ENCODE data around the gene TTC3. TPM values are rescaled to one million over a fixed set of nuclear protein-coding genes. Genes with fewer than 3 reads are reported as not detected.
A peak's percentile ranks its signal among the peaks of the same experiment; 100 is the strongest.
"Not testable (repeated sequence)": the region's sequence is repeated elsewhere in the genome, so short reads cannot be mapped to it uniquely, and the experiment has no call there.

TTC3 gene
- total and polyA plus RNA-seq, 2 donors (not counting 1 experiment from before 2014, with no cell fraction given): 42.0 to 163 TPM

DNA sequence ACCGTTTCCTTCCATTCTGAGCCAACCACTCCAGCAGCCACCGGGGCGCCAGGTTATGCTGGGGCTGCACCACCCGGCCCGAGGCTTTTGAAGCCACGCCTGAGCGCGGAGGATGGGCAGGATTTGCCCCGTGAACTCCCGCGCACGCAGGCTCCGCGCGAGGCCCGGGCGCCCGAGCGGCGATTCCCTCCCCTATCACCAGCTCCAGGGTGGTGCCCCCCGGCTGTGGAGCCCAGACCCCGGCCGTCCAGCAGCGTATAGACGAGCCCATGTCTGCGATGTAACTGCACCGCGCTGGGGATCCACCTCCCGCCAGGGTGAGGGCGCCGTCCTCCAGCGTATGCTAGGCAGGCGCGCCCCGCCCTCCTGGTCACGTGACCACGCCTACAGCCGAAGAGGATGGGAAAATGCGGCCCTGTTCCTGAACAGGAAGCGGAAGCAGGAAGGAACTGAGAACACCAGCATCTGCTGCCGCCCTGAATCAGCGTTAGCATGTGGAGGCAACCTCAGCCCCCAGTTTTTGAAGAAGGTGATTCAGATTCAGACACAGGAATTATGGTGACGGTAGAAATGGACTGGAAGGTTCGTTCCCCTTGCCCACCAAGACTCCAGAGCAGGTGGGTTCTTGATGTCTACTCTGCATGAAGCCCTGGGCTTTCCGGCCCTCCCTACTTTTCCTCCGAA, 148.1 kb downstream of the TTC3 start:
- intact Hi-C loops (cut with micrococcal nuclease): loop anchor here (1.0 to 2.0 kb wide), 7 partner anchors 13 to 343 kb away; partner anchors contain the start of genes PIGP, TTC3 and VPS26C
- H3K27ac Mint-ChIP-seq: peak overlapping the region; percentile 91
- H3K9me3 Mint-ChIP-seq (ENCODE audit: insufficient read depth): no peaks in the 10 kb centered on the region
- Histone ChIP-seq H3K4me1 (ENCODE audit: control insufficient read depth in 2 of 2, insufficient read depth in 2 of 2, low read length in 2 of 2) (peaks cover 15 to 30% of the 10 kb centered on the region in 2 donors), H2AFZ (ENCODE audit: insufficient read depth, low read depth, low read length, poor library complexity, severe bottlenecking) (peak overlapping the region; percentile 94), H4K20me1 (ENCODE audit: control insufficient read depth, insufficient read depth, low read length, poor library complexity, severe bottlenecking) (no peaks in the 10 kb centered on the region), H3K4me2 (replicated peaks; ENCODE audit: low read depth, low read length, poor library complexity, severe bottlenecking) (peak overlapping the region; percentile 92), H3K27me3 (replicated peaks in 1 of 4; ENCODE audit: control extremely low read depth in 1 of 4, control insufficient read depth in 3 of 4, insufficient read depth in 4 of 4, low read length in 3 of 4) (no peaks in the 10 kb centered on the region), H3K9me3 (ENCODE audit: control extremely low read depth in 1 of 3, control insufficient read depth in 2 of 3, insufficient read depth in 1 of 3, low read length in 2 of 3) (peaks cover 0 to 8% (median 0%) of the 10 kb centered on the region in 3 donors), H3K27ac (ENCODE audit: low read length in 2 of 2) (peak overlapping the region; percentile 68 to 72), H3K9ac (ENCODE audit: low read length) (peak overlapping the region; percentile 89), H3K36me3 (replicated peaks in 1 of 2; ENCODE audit: control extremely low read depth in 1 of 2, control insufficient read depth in 1 of 2, extremely low read depth in 1 of 2, insufficient read depth in 2 of 2, low read length in 1 of 2) (peaks cover 0 to 15% of the 10 kb centered on the region in 2 experiments), H3K4me3 (ENCODE audit: control extremely low read depth in 1 of 5, extremely low read depth in 1 of 5, insufficient read depth in 1 of 5, low read depth in 2 of 5, low read length in 4 of 5) (peak overlapping the region; percentile 36 to 86 (median 78)), H3K79me2 (ENCODE audit: control insufficient read depth, insufficient read depth, low read length) (peaks cover 6% of the 10 kb centered on the region)
- ATAC-seq (ENCODE audit: low read depth) (peak; percentile 90), DNase-seq (peak; percentile 93)
- peak overlapping the region; percentile 96 for H3K4me3 Mint-ChIP-seq
- TF ChIP-seq, protein P1, sequence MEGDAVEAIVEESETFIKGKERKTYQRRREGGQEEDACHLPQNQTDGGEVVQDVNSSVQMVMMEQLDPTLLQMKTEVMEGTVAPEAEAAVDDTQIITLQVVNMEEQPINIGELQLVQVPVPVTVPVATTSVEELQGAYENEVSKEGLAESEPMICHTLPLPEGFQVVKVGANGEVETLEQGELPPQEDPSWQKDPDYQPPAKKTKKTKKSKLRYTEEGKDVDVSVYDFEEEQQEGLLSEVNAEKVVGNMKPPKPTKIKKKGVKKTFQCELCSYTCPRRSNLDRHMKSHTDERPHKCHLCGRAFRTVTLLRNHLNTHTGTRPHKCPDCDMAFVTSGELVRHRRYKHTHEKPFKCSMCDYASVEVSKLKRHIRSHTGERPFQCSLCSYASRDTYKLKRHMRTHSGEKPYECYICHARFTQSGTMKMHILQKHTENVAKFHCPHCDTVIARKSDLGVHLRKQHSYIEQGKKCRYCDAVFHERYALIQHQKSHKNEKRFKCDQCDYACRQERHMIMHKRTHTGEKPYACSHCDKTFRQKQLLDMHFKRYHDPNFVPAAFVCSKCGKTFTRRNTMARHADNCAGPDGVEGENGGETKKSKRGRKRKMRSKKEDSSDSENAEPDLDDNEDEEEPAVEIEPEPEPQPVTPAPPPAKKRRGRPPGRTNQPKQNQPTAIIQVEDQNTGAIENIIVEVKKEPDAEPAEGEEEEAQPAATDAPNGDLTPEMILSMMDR (IDR thresholded peaks at IDR 0.05): peak; percentile 24
- TF ChIP-seq EZH2 (IDR thresholded peaks at IDR 0.05; ENCODE audit: borderline replicate concordance, insufficient read depth, low read depth, low read length, poor library complexity, severe bottlenecking): no peak
- ChIA-PET CTCF (interaction anchor here (0.5 to 1.6 kb wide), 6 partner anchors 20 to 1472 kb away, joined by 3 to 9 read pairs (median 4); partner anchors contain the start of gene VPS26C), POLR2A (interaction anchor here (0.9 to 1.1 kb wide), 4 partner anchors 45 to 232 kb away, joined by 3 read pairs; partner anchors contain the start of gene DYRK1A)
- 2% methylated on average over 44 of the region's 46 CpGs for WGBS (ENCODE audit: insufficient coverage)
- H3K27me3 Mint-ChIP-seq: no peaks in the 10 kb centered on the region
- H3K4me1 Mint-ChIP-seq: peaks cover 27% of the 10 kb centered on the region

DNA sequence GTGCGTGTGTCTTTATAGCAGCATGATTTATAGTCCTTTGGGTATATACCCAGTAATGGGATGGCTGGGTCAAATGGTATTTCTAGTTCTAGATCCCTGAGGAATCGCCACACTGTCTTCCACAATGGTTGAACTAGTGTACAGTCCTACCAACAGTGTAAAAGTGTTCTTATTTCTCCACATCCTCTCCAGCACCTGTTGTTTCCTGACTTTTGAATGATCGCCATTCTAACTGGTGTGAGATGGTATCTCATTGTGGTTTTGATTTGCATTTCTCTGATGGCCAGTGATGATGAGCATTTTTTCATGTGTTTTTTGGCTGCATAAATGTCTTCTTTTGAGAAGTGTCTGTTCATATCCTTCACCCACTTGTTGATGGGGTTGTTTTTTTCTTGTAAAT, 149.2 kb downstream of the TTC3 start:
- Mint-ChIP-seq H3K4me3 (peak overlapping the region; percentile 16), H3K4me1 (peaks cover 27% of the 10 kb centered on the region)
- intact Hi-C loops (cut with micrococcal nuclease); H3K27me3 ChIP-seq (replicated peaks in 1 of 4; ENCODE audit: control extremely low read depth in 1 of 4, control insufficient read depth in 3 of 4, insufficient read depth in 4 of 4, low read length in 3 of 4); H3K4me2 ChIP-seq (replicated peaks; ENCODE audit: low read depth, low read length, poor library complexity, severe bottlenecking); H3K9me3 ChIP-seq (ENCODE audit: control extremely low read depth in 1 of 3, control insufficient read depth in 2 of 3, insufficient read depth in 1 of 3, low read length in 2 of 3); H4K20me1 ChIP-seq (ENCODE audit: control insufficient read depth, insufficient read depth, low read length, poor library complexity, severe bottlenecking); DNase-seq; H3K27me3 Mint-ChIP-seq; H2AFZ ChIP-seq (ENCODE audit: insufficient read depth, low read depth, low read length, poor library complexity, severe bottlenecking); H3K79me2 ChIP-seq (ENCODE audit: control insufficient read depth, insufficient read depth, low read length); H3K27ac ChIP-seq (ENCODE audit: low read length in 2 of 2); H3K4me3 ChIP-seq (ENCODE audit: control extremely low read depth in 1 of 5, extremely low read depth in 1 of 5, insufficient read depth in 1 of 5, low read depth in 2 of 5, low read length in 4 of 5); H3K9me3 Mint-ChIP-seq (ENCODE audit: insufficient read depth); H3K9ac ChIP-seq (ENCODE audit: low read length); H3K27ac Mint-ChIP-seq; CTCF ChIA-PET; POLR2A ChIA-PET; ATAC-seq (ENCODE audit: low read depth): not testable (repeated sequence)
- Histone ChIP-seq H3K36me3 (replicated peaks in 1 of 2; ENCODE audit: control extremely low read depth in 1 of 2, control insufficient read depth in 1 of 2, extremely low read depth in 1 of 2, insufficient read depth in 2 of 2, low read length in 1 of 2) (peaks cover 0 to 26% of the 10 kb centered on the region in 2 experiments), H3K4me1 (ENCODE audit: control insufficient read depth in 2 of 2, insufficient read depth in 2 of 2, low read length in 2 of 2) (peaks cover 15 to 30% of the 10 kb centered on the region in 2 donors)
- WGBS (ENCODE audit: insufficient coverage): no CpG with 5 or more reads among the region's 3 CpGs

Data from B cell (primary cell).